Measurements from ENCODE around the gene MMP2.

DNA sequence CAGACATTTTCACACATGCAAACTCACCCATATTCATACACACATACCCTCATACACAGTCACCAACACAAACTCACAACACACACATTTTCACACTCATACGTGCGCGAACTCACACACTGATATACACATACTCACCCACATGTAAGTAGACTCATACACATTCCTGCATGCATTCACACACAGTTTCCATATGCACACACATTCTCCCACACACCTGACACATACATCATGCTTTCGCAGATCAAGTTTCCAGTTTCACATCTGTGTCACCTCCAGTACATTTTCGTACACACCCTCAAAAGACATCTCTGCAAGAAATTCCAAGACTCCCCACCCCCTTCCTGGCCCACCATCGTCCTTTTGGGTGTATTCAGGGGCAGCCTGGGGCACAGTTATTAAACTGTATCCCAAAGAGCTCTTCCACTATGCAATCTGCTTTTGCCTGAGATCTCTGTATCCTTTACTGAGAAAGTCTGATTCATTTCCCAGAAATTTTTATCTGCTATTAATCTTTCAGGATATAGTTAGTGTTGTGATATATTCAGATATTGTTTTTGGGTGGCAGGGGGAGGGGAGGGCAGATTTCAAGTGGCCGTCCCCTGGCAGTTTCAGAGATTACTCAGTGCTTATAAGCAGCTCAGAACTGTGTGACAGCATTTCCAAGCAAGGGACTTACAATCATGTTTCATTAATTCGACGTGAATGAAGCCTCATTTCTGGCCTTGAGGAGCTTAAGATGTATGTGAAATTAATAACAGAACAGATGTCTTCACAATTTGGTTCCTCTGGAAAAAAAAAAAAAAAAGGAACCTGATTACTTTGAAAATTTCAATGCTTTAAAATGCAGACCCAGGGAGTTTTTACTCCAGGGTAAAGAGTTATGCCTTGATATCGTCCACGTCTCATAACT, 35.3 kb upstream of the MMP2 start:
- TF ChIP-seq, protein P1, sequence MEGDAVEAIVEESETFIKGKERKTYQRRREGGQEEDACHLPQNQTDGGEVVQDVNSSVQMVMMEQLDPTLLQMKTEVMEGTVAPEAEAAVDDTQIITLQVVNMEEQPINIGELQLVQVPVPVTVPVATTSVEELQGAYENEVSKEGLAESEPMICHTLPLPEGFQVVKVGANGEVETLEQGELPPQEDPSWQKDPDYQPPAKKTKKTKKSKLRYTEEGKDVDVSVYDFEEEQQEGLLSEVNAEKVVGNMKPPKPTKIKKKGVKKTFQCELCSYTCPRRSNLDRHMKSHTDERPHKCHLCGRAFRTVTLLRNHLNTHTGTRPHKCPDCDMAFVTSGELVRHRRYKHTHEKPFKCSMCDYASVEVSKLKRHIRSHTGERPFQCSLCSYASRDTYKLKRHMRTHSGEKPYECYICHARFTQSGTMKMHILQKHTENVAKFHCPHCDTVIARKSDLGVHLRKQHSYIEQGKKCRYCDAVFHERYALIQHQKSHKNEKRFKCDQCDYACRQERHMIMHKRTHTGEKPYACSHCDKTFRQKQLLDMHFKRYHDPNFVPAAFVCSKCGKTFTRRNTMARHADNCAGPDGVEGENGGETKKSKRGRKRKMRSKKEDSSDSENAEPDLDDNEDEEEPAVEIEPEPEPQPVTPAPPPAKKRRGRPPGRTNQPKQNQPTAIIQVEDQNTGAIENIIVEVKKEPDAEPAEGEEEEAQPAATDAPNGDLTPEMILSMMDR (IDR thresholded peaks at IDR 0.05), result no peak
- TF ChIP-seq ZFX (IDR thresholded peaks at IDR 0.05; ENCODE audit: borderline replicate concordance), result no peak
